Measurements from ENCODE around the gene TENT4A. TPM values are rescaled to one million over a fixed set of nuclear protein-coding genes. Genes with fewer than 3 reads are reported as not detected.

Gene TENT4A
- total and polyA plus RNA-seq, 2 experiments from 2014 or later = 6.8 to 14.1 TPM

DNA sequence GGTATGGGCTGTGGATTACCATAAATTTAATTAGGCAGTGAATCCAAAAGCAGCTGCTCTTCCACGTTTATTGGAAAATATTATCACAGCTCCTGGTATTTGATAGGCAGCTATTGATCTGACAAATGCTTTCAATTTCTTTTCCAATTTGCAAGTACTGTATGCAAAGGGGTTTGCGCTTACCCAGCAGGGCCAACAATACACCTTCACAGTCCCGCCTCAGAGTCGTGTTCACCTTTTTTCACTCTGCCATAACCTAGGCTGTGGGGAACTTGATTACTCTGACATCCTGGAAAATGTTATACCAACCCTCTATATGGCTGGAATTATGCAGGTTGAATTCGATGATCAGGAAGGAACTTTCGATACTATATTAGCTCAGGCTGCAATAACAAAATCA, 32.3 kb upstream of the TENT4A start:
- Histone ChIP-seq H3K79me2 (no peaks in the 10 kb centered on the region), H4K20me1 (ENCODE audit: insufficient read depth, poor library complexity, severe bottlenecking) (no peaks in the 10 kb centered on the region), H2AFZ (no peak overlapping the region), H3K4me3 (no peak overlapping the region), H3K4me2 (no peak overlapping the region), H3K27ac (no peak overlapping the region), H3K9me2 (replicated peaks; ENCODE audit: insufficient read depth) (no peaks in the 10 kb centered on the region), H3K36me3 (replicated peaks; ENCODE audit: insufficient read depth, low read depth) (no peaks in the 10 kb centered on the region), H3K27me3 (no peaks in the 10 kb centered on the region), H3K4me1 (ENCODE audit: insufficient read depth) (no peaks in the 10 kb centered on the region), H3K9me3 (ENCODE audit: low read depth) (no peaks in the 10 kb centered on the region)
- TF ChIP-seq, protein P1, sequence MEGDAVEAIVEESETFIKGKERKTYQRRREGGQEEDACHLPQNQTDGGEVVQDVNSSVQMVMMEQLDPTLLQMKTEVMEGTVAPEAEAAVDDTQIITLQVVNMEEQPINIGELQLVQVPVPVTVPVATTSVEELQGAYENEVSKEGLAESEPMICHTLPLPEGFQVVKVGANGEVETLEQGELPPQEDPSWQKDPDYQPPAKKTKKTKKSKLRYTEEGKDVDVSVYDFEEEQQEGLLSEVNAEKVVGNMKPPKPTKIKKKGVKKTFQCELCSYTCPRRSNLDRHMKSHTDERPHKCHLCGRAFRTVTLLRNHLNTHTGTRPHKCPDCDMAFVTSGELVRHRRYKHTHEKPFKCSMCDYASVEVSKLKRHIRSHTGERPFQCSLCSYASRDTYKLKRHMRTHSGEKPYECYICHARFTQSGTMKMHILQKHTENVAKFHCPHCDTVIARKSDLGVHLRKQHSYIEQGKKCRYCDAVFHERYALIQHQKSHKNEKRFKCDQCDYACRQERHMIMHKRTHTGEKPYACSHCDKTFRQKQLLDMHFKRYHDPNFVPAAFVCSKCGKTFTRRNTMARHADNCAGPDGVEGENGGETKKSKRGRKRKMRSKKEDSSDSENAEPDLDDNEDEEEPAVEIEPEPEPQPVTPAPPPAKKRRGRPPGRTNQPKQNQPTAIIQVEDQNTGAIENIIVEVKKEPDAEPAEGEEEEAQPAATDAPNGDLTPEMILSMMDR (IDR thresholded peaks at IDR 0.05; ENCODE audit: poor library complexity) = no peak
- TF ChIP-seq EZH2phosphoT487 (IDR thresholded peaks at IDR 0.05; ENCODE audit: low read depth, severe bottlenecking, unreplicated experiment) = no peak
- no peak for TF ChIP-seq EZH2 (IDR thresholded peaks at IDR 0.05; ENCODE audit: borderline replicate concordance)
- no peak for DNase-seq (ENCODE audit: low spot score)
- 67% methylated on average over 6 of the region's 6 CpGs for WGBS (ENCODE audit: low lambda C conversion rate, missing lambda C conversion rate)

DNA sequence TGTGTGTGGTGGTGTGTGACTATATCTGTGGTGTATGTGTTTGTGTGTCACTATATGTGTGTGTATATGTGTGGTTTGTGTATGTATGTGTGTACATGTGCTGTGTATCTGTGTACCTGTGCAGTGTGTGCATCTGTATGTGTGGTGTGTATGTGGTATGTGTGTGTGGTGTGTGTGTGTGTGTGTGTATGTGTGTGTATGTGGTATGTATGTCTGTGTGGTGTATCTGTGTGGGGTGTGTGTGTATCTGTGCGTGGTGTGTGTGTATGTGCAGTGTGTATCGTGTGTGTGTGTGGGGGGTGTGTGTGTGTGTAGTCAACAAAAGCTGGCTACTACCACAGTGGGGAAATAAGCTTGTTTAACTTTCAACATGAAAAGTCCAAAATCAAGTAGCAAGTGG, 31.6 kb upstream of the TENT4A start:
- no peaks in the 10 kb centered on the region for H3K79me2 ChIP-seq
- H3K4me3 ChIP-seq = no peak overlapping the region
- no peak overlapping the region for H2AFZ ChIP-seq
- H3K4me1 ChIP-seq (ENCODE audit: insufficient read depth) = no peaks in the 10 kb centered on the region
- DNase-seq (ENCODE audit: low spot score) = no peak
- H3K27ac ChIP-seq = no peak overlapping the region
- no peaks in the 10 kb centered on the region for H3K9me3 ChIP-seq (ENCODE audit: low read depth)
- H3K4me2 ChIP-seq = no peak overlapping the region
- no peaks in the 10 kb centered on the region for H4K20me1 ChIP-seq (ENCODE audit: insufficient read depth, poor library complexity, severe bottlenecking)
- 50% methylated on average over 2 of the region's 2 CpGs for WGBS (ENCODE audit: low lambda C conversion rate, missing lambda C conversion rate)
- TF ChIP-seq EZH2 (IDR thresholded peaks at IDR 0.05; ENCODE audit: borderline replicate concordance) = no peak
- TF ChIP-seq EZH2phosphoT487 (IDR thresholded peaks at IDR 0.05; ENCODE audit: low read depth, severe bottlenecking, unreplicated experiment) = no peak
- TF ChIP-seq, protein P1 (IDR thresholded peaks at IDR 0.05; ENCODE audit: poor library complexity) = no peak
- H3K36me3 ChIP-seq (replicated peaks; ENCODE audit: insufficient read depth, low read depth) = no peaks in the 10 kb centered on the region
- no peaks in the 10 kb centered on the region for H3K9me2 ChIP-seq (replicated peaks; ENCODE audit: insufficient read depth)
- H3K27me3 ChIP-seq = no peaks in the 10 kb centered on the region

- Histone ChIP-seq H3K79me2 (no peaks in the 10 kb centered on the region), H3K4me3 (no peak overlapping the region), H2AFZ (no peak overlapping the region), H3K27ac (no peak overlapping the region), H3K36me3 (replicated peaks; ENCODE audit: insufficient read depth, low read depth) (no peaks in the 10 kb centered on the region), H3K9me3 (ENCODE audit: low read depth) (no peaks in the 10 kb centered on the region), H3K9me2 (replicated peaks; ENCODE audit: insufficient read depth) (no peaks in the 10 kb centered on the region), H3K4me2 (no peak overlapping the region), H3K27me3 (no peaks in the 10 kb centered on the region), H3K4me1 (ENCODE audit: insufficient read depth) (no peaks in the 10 kb centered on the region), H4K20me1 (ENCODE audit: insufficient read depth, poor library complexity, severe bottlenecking) (no peaks in the 10 kb centered on the region)
- WGBS (ENCODE audit: low lambda C conversion rate, missing lambda C conversion rate) = 85% methylated on average over 9 of the region's 11 CpGs
- TF ChIP-seq EZH2 (IDR thresholded peaks at IDR 0.05; ENCODE audit: borderline replicate concordance) (no peak), EZH2phosphoT487 (IDR thresholded peaks at IDR 0.05; ENCODE audit: low read depth, severe bottlenecking, unreplicated experiment) (no peak)
- DNase-seq (ENCODE audit: low spot score) = no peak
Measured at GRCh38 chr5:6682239-6682638, 31.0 kb upstream of the TENT4A start.

GRCh38 chr5:6683241-6683640, 30.0 kb upstream of the TENT4A start:
- WGBS (ENCODE audit: low lambda C conversion rate, missing lambda C conversion rate) = 83% methylated on average over 8 of the region's 8 CpGs
- Histone ChIP-seq H3K9me2 (replicated peaks; ENCODE audit: insufficient read depth) (no peaks in the 10 kb centered on the region), H2AFZ (no peak overlapping the region), H3K4me2 (no peak overlapping the region), H3K9me3 (ENCODE audit: low read depth) (no peaks in the 10 kb centered on the region), H4K20me1 (ENCODE audit: insufficient read depth, poor library complexity, severe bottlenecking) (no peaks in the 10 kb centered on the region), H3K4me1 (ENCODE audit: insufficient read depth) (no peaks in the 10 kb centered on the region), H3K79me2 (no peaks in the 10 kb centered on the region), H3K4me3 (no peak overlapping the region), H3K27ac (no peak overlapping the region), H3K27me3 (no peaks in the 10 kb centered on the region), H3K36me3 (replicated peaks; ENCODE audit: insufficient read depth, low read depth) (no peaks in the 10 kb centered on the region)
- no peak for TF ChIP-seq EZH2phosphoT487 (IDR thresholded peaks at IDR 0.05; ENCODE audit: low read depth, severe bottlenecking, unreplicated experiment)
- TF ChIP-seq, protein P1 (IDR thresholded peaks at IDR 0.05; ENCODE audit: poor library complexity) = no peak
- TF ChIP-seq EZH2 (IDR thresholded peaks at IDR 0.05; ENCODE audit: borderline replicate concordance) = no peak
- DNase-seq (ENCODE audit: low spot score) = no peak

Measured in hepatocyte (in vitro differentiated cells).